ENCODE measurements around the gene TMUB1.

Gene TMUB1

GRCh38 chr7:151110941-151111645, 27.8 kb upstream of the TMUB1 start:
- DNase-seq (ENCODE audit: low read depth) = no peak
- TF ChIP-seq CTCF (IDR thresholded peaks at IDR 0.05; ENCODE audit: low read depth, low read length, missing control alignments) = peak; percentile 86

GRCh38 chr7:151110236-151110940, 27.1 kb upstream of the TMUB1 start:
- no peak overlapping the region for H3K4me3 ChIP-seq (ENCODE audit: low read depth, low read length)

More at GRCh38 chr7:151110941-151111645, 27.8 kb upstream of the TMUB1 start:
- H3K4me3 ChIP-seq (ENCODE audit: low read depth, low read length) = no peak overlapping the region

GRCh38 chr7:151109094-151110048, 26.1 kb upstream of the TMUB1 start:
- no peak overlapping the region for H3K4me3 ChIP-seq (ENCODE audit: low read depth, low read length)
- DNase-seq (ENCODE audit: low read depth) = no peak
- no peak for TF ChIP-seq CTCF (IDR thresholded peaks at IDR 0.05; ENCODE audit: low read depth, low read length, missing control alignments)

More at GRCh38 chr7:151110236-151110940, 27.1 kb upstream of the TMUB1 start:
- DNase-seq (ENCODE audit: low read depth) = no peak
- TF ChIP-seq CTCF (IDR thresholded peaks at IDR 0.05; ENCODE audit: low read depth, low read length, missing control alignments) = no peak

GRCh38 chr7:151107882-151108281, 24.6 kb upstream of the TMUB1 start:
- no peak overlapping the region for H3K4me3 ChIP-seq (ENCODE audit: low read depth, low read length)
- TF ChIP-seq CTCF (IDR thresholded peaks at IDR 0.05; ENCODE audit: low read depth, low read length, missing control alignments) = no peak
- DNase-seq (ENCODE audit: low read depth) = no peak

- no peak for DNase-seq (ENCODE audit: low read depth)
- TF ChIP-seq CTCF (IDR thresholded peaks at IDR 0.05; ENCODE audit: low read depth, low read length, missing control alignments) = no peak
- H3K4me3 ChIP-seq (ENCODE audit: low read depth, low read length) = no peak overlapping the region
Observed at GRCh38 chr7:151104411-151105235, 21.3 kb upstream of the TMUB1 start.

GRCh38 chr7:151103973-151104372, 20.7 kb upstream of the TMUB1 start:
- H3K4me3 ChIP-seq (ENCODE audit: low read depth, low read length) = no peak overlapping the region
- no peak for DNase-seq (ENCODE audit: low read depth)
- no peak for TF ChIP-seq CTCF (IDR thresholded peaks at IDR 0.05; ENCODE audit: low read depth, low read length, missing control alignments)

Measured in GM12864 (cell line).